Loucy (cell line): Measurements from ENCODE around the gene KAT6B.
"Not testable (repeated sequence)": the region's sequence is repeated elsewhere in the genome, so short reads cannot be mapped to it uniquely, and the experiment has no call there.

ENCODE experiments used
- H2AFZ ChIP-seq: fragments of 200-600 bp; sonication (generic); 2 replicates; pipeline ENCODE4 v1.6.0; 2016; ENCODE audit warnings: antibody characterized with exemption, mild to moderate bottlenecking, low read length, moderate library complexity
- H3F3A ChIP-seq: fragments of 200-600 bp; 2 replicates; pipeline ENCODE4 v1.6.0; 2016; ENCODE audit warnings: antibody characterized with exemption, low read depth, mild to moderate bottlenecking
- H3K27me3 ChIP-seq: fragments of 200-600 bp; sonication (generic); 2 replicates; pipeline ENCODE4 v1.6.1; 2014; ENCODE audit warnings: low read length, mild to moderate bottlenecking; ENCODE audit not compliant: insufficient read depth, poor library complexity, severe bottlenecking
- H3K36me3 ChIP-seq: fragments of 200-600 bp; sonication (generic); 2 replicates; pipeline ENCODE4 v1.6.1; 2016; ENCODE audit warnings: low read length; ENCODE audit not compliant: insufficient read depth
- H3K4me1 ChIP-seq: fragments of 200-600 bp; sonication (generic); 2 replicates; pipeline ENCODE4 v1.5.1; 2014; ENCODE audit warnings: low read length, mild to moderate bottlenecking; ENCODE audit not compliant: insufficient read depth, poor library complexity, severe bottlenecking
- H3K4me2 ChIP-seq: fragments of 200-600 bp; sonication (generic); 2 replicates; pipeline ENCODE4 v1.6.0; 2014; ENCODE audit warnings: antibody characterized with exemption, low read length, low read depth, mild to moderate bottlenecking; ENCODE audit not compliant: poor library complexity, severe bottlenecking
- H3K4me3 ChIP-seq: fragments of 200-600 bp; sonication (generic); 2 replicates; pipeline ENCODE4 v1.5.1; 2014; ENCODE audit warnings: low read length, mild to moderate bottlenecking, mixed read lengths; ENCODE audit not compliant: poor library complexity, severe bottlenecking
- H3K79me2 ChIP-seq: fragments of 200-600 bp; sonication (generic); 2 replicates; pipeline ENCODE4 v1.6.1; 2014; ENCODE audit warnings: low read length; ENCODE audit not compliant: insufficient read depth
- H3K9ac ChIP-seq: fragments of 200-600 bp; sonication (generic); 2 replicates; pipeline ENCODE4 v1.6.0; 2014; ENCODE audit warnings: mild to moderate bottlenecking, low read depth, low read length, moderate library complexity; ENCODE audit not compliant: poor library complexity, severe bottlenecking
- H3K9me2 ChIP-seq: fragments of 200-600 bp; sonication (generic); replicated peaks from 2 replicates; pipeline ENCODE4 v1.6.1; 2016; ENCODE audit warnings: low read depth, low read length, mixed read lengths
- H3K9me3 ChIP-seq: fragments of 200-600 bp; sonication (generic); 2 replicates; pipeline ENCODE4 v1.6.1; 2014; ENCODE audit warnings: mild to moderate bottlenecking, antibody characterized with exemption, low read length, low read depth; ENCODE audit not compliant: insufficient read depth
- H4K20me1 ChIP-seq: fragments of 200-600 bp; sonication (generic); 2 replicates; pipeline ENCODE4 v1.6.0; 2014; ENCODE audit warnings: antibody characterized with exemption, low read length, mild to moderate bottlenecking; ENCODE audit not compliant: insufficient read depth, poor library complexity, severe bottlenecking
- EZH2phosphoT487 ChIP-seq: fragments of 200-600 bp; IDR thresholded peaks from 2 replicates; pipeline ENCODE4 v1.6.1; 2018; ENCODE audit warnings: antibody characterized with exemption, mild to moderate bottlenecking, moderate library complexity, borderline replicate concordance
- TF ChIP-seq, protein P1 (sequence below): fragments of 200-600 bp; sonication (generic); conservative IDR thresholded peaks from 2 replicates; pipeline ENCODE4 v1.5.1; 2014; ENCODE audit warnings: mild to moderate bottlenecking, antibody characterized with exemption, low read length

The KAT6B gene

DNA sequence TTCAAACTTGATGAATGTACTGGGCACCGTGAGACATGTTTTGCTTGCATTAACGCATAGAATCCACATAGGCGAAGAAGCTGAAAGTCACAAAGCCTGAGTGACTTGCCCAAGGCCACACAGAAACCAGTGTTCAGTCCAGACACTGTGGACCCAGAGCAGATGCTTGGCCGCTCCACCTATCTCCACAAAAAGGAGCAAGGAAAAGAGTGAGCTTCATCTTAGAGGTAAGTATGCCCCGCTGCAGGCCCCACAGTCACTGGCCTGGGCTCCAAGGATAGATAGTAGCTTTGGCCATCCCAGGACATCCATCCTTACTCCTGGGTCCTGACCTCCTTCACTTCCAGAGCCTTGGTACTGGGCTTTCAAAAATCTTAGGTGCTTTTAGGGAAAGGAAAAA, 224.9 kb downstream of the KAT6B start:
- Histone ChIP-seq H4K20me1 (no peaks in the 10 kb centered on the region), H3K36me3 (no peaks in the 10 kb centered on the region), H3K27me3 (no peaks in the 10 kb centered on the region), H3K9me2 (no peaks in the 10 kb centered on the region), H3K4me1 (no peaks in the 10 kb centered on the region), H3K4me2 (no peak overlapping the region), H3K4me3 (no peak overlapping the region), H2AFZ (no peak overlapping the region), H3K79me2 (no peaks in the 10 kb centered on the region), H3F3A (no peaks in the 10 kb centered on the region), H3K9me3 (no peaks in the 10 kb centered on the region), H3K9ac (no peak overlapping the region)
- TF ChIP-seq, protein P1, sequence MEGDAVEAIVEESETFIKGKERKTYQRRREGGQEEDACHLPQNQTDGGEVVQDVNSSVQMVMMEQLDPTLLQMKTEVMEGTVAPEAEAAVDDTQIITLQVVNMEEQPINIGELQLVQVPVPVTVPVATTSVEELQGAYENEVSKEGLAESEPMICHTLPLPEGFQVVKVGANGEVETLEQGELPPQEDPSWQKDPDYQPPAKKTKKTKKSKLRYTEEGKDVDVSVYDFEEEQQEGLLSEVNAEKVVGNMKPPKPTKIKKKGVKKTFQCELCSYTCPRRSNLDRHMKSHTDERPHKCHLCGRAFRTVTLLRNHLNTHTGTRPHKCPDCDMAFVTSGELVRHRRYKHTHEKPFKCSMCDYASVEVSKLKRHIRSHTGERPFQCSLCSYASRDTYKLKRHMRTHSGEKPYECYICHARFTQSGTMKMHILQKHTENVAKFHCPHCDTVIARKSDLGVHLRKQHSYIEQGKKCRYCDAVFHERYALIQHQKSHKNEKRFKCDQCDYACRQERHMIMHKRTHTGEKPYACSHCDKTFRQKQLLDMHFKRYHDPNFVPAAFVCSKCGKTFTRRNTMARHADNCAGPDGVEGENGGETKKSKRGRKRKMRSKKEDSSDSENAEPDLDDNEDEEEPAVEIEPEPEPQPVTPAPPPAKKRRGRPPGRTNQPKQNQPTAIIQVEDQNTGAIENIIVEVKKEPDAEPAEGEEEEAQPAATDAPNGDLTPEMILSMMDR = no peak
- TF ChIP-seq EZH2phosphoT487 = no peak

DNA sequence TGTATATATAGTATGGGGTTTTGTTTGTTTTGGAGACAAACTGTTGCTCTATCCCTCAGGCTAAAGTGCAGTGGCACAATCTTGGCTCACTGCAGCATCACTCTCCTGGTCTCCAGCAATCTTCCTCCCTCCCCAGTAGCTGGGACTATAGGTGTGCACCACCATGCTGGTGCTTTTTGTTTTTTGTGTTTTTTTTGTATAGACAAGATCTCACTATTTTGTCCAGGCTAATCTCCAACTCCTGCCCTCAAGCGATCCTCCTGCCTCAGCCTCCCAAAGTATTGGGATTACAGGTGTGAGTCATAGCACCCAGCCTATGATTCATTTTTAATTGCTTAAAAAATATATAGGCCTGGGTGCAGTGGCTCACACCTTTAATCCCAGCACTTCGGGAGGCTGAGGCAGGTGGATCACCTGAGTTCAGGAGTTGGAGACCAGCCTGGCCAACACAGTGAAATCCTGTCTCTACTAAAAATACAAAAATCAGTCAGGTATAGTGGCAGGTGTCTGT, 229.6 kb downstream of the KAT6B start:
- not testable (repeated sequence) for H3K9me2 ChIP-seq, H3F3A ChIP-seq, H3K4me2 ChIP-seq

DNA sequence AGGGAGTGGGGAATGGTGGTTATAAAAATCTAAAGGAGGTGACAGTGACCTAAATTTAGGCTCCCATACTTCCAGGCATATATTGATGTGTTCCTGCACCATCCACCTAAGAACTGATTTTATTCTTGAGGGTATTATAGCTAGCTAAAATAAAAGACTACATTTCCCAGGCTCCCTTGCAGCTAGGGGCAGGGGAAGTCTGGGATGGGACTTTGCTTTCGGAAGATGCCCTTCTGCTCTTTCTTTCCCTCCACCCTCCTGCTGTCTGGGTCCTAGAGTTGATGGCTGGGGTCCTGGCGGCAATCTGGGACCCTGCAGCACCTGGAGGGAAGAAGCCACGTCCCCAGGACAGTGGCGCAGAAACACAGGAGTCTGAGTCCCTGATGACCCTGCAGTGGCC, 231.3 kb downstream of the KAT6B start:
- TF ChIP-seq, protein P1 = no peak
- no peak for TF ChIP-seq EZH2phosphoT487
- no peaks in the 10 kb centered on the region for H3K4me1 ChIP-seq
- H3K4me3 ChIP-seq = no peak overlapping the region
- H3F3A ChIP-seq = no peaks in the 10 kb centered on the region
- no peaks in the 10 kb centered on the region for H3K9me3 ChIP-seq
- no peaks in the 10 kb centered on the region for H3K9me2 ChIP-seq
- H3K36me3 ChIP-seq = no peaks in the 10 kb centered on the region
- no peaks in the 10 kb centered on the region for H3K27me3 ChIP-seq
- no peak overlapping the region for H2AFZ ChIP-seq
- H3K79me2 ChIP-seq = no peaks in the 10 kb centered on the region
- no peaks in the 10 kb centered on the region for H4K20me1 ChIP-seq
- H3K4me2 ChIP-seq = no peak overlapping the region
- H3K9ac ChIP-seq = no peak overlapping the region

More for the DNA sequence above, 229.6 kb downstream of the KAT6B start:
- not testable (repeated sequence) for H3K9ac ChIP-seq, H4K20me1 ChIP-seq, H3K9me3 ChIP-seq, H3K4me1 ChIP-seq, H2AFZ ChIP-seq, H3K27me3 ChIP-seq, H3K4me3 ChIP-seq, H3K79me2 ChIP-seq, H3K36me3 ChIP-seq

DNA sequence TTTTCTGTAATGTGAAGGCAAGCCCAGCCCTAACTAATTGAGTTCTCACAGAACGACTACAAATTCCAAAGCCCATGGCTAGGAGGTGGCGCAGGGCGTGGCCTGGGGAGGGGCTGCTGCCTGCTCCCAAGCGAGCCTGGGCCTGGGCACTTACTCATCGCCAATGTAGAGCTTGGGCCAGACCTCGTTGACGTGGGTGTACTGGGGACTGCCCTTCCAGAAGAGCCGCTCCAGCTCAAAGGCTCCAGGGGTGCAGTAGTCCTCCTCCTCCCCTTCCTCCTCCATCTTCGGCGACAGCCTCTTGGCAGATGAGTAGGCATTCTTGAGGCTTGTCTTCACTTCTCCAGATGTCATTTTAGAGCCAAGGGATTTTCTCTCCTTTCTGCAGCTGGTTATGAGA, 231.8 kb downstream of the KAT6B start:
- H3K36me3 ChIP-seq = no peaks in the 10 kb centered on the region
- H3K9me3 ChIP-seq = no peaks in the 10 kb centered on the region
- TF ChIP-seq, protein P1 = no peak
- no peak for TF ChIP-seq EZH2phosphoT487
- H2AFZ ChIP-seq = no peak overlapping the region
- H4K20me1 ChIP-seq = no peaks in the 10 kb centered on the region
- H3K9ac ChIP-seq = no peak overlapping the region
- H3K4me1 ChIP-seq = no peaks in the 10 kb centered on the region
- H3K79me2 ChIP-seq = no peaks in the 10 kb centered on the region
- H3F3A ChIP-seq = no peaks in the 10 kb centered on the region
- H3K27me3 ChIP-seq = no peaks in the 10 kb centered on the region
- H3K9me2 ChIP-seq = no peaks in the 10 kb centered on the region
- H3K4me2 ChIP-seq = no peak overlapping the region
- no peak overlapping the region for H3K4me3 ChIP-seq
